Testis (tissue), 2 donors: ENCODE data around the gene CELF4.

Experiments
- POLR2A ChIP-seq: fragments of 450-650 bp; IDR thresholded peaks from one replicate; pipeline ENCODE4 v1.6.1; 2017; ENCODE audit warnings: antibody characterized with exemption, mild to moderate bottlenecking, moderate library complexity
- TF ChIP-seq, protein P1 (sequence below), 3 experiments: fragments of 450-650 bp in 2 of 3; fragments of 200-600 bp in 1 of 3; sonication (generic) in 1 of 3; IDR thresholded peaks; one replicate each; pipeline ENCODE4 v1.5.1; 2016 to 2019; ENCODE audit warnings: antibody characterized with exemption in 3 of 3, mild to moderate bottlenecking in 2 of 3, moderate library complexity in 1 of 3

GRCh38 chr18:37299471-37300304 lies 265.9 kb downstream of the CELF4 start:
- TF ChIP-seq, protein P1, sequence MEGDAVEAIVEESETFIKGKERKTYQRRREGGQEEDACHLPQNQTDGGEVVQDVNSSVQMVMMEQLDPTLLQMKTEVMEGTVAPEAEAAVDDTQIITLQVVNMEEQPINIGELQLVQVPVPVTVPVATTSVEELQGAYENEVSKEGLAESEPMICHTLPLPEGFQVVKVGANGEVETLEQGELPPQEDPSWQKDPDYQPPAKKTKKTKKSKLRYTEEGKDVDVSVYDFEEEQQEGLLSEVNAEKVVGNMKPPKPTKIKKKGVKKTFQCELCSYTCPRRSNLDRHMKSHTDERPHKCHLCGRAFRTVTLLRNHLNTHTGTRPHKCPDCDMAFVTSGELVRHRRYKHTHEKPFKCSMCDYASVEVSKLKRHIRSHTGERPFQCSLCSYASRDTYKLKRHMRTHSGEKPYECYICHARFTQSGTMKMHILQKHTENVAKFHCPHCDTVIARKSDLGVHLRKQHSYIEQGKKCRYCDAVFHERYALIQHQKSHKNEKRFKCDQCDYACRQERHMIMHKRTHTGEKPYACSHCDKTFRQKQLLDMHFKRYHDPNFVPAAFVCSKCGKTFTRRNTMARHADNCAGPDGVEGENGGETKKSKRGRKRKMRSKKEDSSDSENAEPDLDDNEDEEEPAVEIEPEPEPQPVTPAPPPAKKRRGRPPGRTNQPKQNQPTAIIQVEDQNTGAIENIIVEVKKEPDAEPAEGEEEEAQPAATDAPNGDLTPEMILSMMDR (IDR thresholded peaks at IDR 0.05): no peak
- no peak for TF ChIP-seq POLR2A
